Trophoblast cell (in vitro differentiated cells and primary cell): ENCODE measurements around the gene TCEAL1.

Experiments used
- DNase-seq, 2 donors: peaks; one replicate each; pipeline ENCODE4 v3.0.0-alpha.2; 2016
- H2AFZ ChIP-seq: 2 replicates; pipeline ENCODE4 v1.6.1; 2013; ENCODE audit warnings: low read length, moderate library complexity, mild to moderate bottlenecking; ENCODE audit not compliant: insufficient read depth, poor library complexity
- H2AK5ac ChIP-seq: 2 replicates; pipeline ENCODE4 v1.6.1; 2013; ENCODE audit warnings: mild to moderate bottlenecking, low read length
- H2BK120ac ChIP-seq: 2 replicates; pipeline ENCODE4 v1.6.1; 2013; ENCODE audit warnings: low read length, mild to moderate bottlenecking, moderate library complexity; ENCODE audit not compliant: insufficient read depth, poor library complexity
- H2BK12ac ChIP-seq: 2 replicates; pipeline ENCODE4 v1.6.1; 2013; ENCODE audit warnings: mild to moderate bottlenecking, low read length, moderate library complexity
- H2BK5ac ChIP-seq: 2 replicates; pipeline ENCODE4 v1.6.1; 2013; ENCODE audit warnings: low read length, low read depth, moderate library complexity, mild to moderate bottlenecking; ENCODE audit not compliant: poor library complexity
- H3K14ac ChIP-seq: 2 replicates; pipeline ENCODE4 v1.6.1; 2013; ENCODE audit warnings: mild to moderate bottlenecking, low read length
- H3K18ac ChIP-seq: 2 replicates; pipeline ENCODE4 v1.6.1; 2013; ENCODE audit warnings: mild to moderate bottlenecking, low read length
- H3K23ac ChIP-seq: 2 replicates; pipeline ENCODE4 v1.6.1; 2013; ENCODE audit warnings: low read length
- H3K27ac ChIP-seq: 2 replicates; pipeline ENCODE4 v1.5.1; 2013; ENCODE audit warnings: low read depth, mild to moderate bottlenecking, inconsistent platforms, low read length, moderate library complexity
- H3K27me3 ChIP-seq: 2 replicates; pipeline ENCODE4 v1.6.1; 2013; ENCODE audit warnings: inconsistent platforms, mild to moderate bottlenecking, low read length, moderate library complexity; ENCODE audit not compliant: insufficient read depth
- H3K36me3 ChIP-seq, 2 experiments: 1 replicate in 1 of 2; 2 replicates in 1 of 2; pipeline ENCODE4 v1.6.1; 2013; ENCODE audit warnings: low read length in 2 of 2, mild to moderate bottlenecking in 2 of 2, moderate library complexity in 1 of 2; ENCODE audit not compliant: insufficient read depth in 2 of 2, control insufficient read depth in 1 of 2
- H3K4ac ChIP-seq: 2 replicates; pipeline ENCODE4 v1.6.1; 2013; ENCODE audit warnings: low read depth, mild to moderate bottlenecking, low read length, moderate library complexity
- H3K4me1 ChIP-seq, 2 experiments: 1 replicate in 1 of 2; 2 replicates in 1 of 2; pipeline ENCODE4 v1.6.1; 2013; ENCODE audit warnings: low read length in 2 of 2, mild to moderate bottlenecking in 2 of 2, moderate library complexity in 1 of 2; ENCODE audit not compliant: insufficient read depth in 2 of 2, control insufficient read depth in 1 of 2
- H3K4me2 ChIP-seq: 2 replicates; pipeline ENCODE4 v1.6.1; 2013; ENCODE audit warnings: inconsistent platforms, mild to moderate bottlenecking, low read length, moderate library complexity
- H3K4me3 ChIP-seq: 2 replicates; pipeline ENCODE4 v1.5.1; 2013; ENCODE audit warnings: mild to moderate bottlenecking, low read depth, low read length, inconsistent platforms
- H3K79me1 ChIP-seq: one replicate; pipeline ENCODE4 v1.6.1; 2013; ENCODE audit warnings: low read length
- H3K79me2 ChIP-seq: 2 replicates; pipeline ENCODE4 v1.6.1; 2013; ENCODE audit warnings: low read length, mild to moderate bottlenecking; ENCODE audit not compliant: control insufficient read depth, insufficient read depth, poor library complexity
- H3K9ac ChIP-seq: 2 replicates; pipeline ENCODE4 v1.6.1; 2013; ENCODE audit warnings: mild to moderate bottlenecking, low read length
- H3K9me3 ChIP-seq: 2 replicates; pipeline ENCODE4 v1.6.1; 2013; ENCODE audit warnings: low read depth, mild to moderate bottlenecking, control low read depth, inconsistent platforms, low read length; ENCODE audit not compliant: insufficient read depth
- H4K12ac ChIP-seq: 2 replicates; pipeline ENCODE4 v1.6.1; 2013; ENCODE audit warnings: low read depth, mild to moderate bottlenecking, low read length, moderate library complexity
- H4K8ac ChIP-seq: 2 replicates; pipeline ENCODE4 v1.6.1; 2013; ENCODE audit warnings: low read depth, mild to moderate bottlenecking, low read length, moderate library complexity
- H4K91ac ChIP-seq: one replicate; pipeline ENCODE4 v1.6.1; 2013; ENCODE audit warnings: low read depth, mild to moderate bottlenecking, low read length, moderate library complexity
- WGBS: extraction: QIAGEN DNeasy Blood & Tissue Kit; methylation state at CpG from one replicate; pipeline ENCODE4 v1.1.7; 2013; ENCODE audit warnings: missing lambda C conversion rate; ENCODE audit not compliant: insufficient read length, insufficient coverage; ENCODE audit errors: extremely low coverage; 5-methylcytosine and 5-hydroxymethylcytosine counted together

TCEAL1 gene

GRCh38 chrX:103608306-103608963 is 20.3 kb upstream of the TCEAL1 start:
- H3K9me3 ChIP-seq, result no peaks in the 10 kb centered on the region
- no peaks in the 10 kb centered on the region for H3K27me3 ChIP-seq
- H2AFZ ChIP-seq, result no peak overlapping the region
- H3K79me1 ChIP-seq, result peaks cover 4% of the 10 kb centered on the region
- no peak overlapping the region for H2BK5ac ChIP-seq
- peaks cover 1% of the 10 kb centered on the region for H3K79me2 ChIP-seq
- H3K4me3 ChIP-seq, result peak overlapping the region; percentile 82
- no CpG with 5 or more reads among the region's 21 CpGs for WGBS
- H4K8ac ChIP-seq, result peak overlapping the region; percentile 77
- no peak overlapping the region for H4K12ac ChIP-seq
- no peak overlapping the region for H2BK12ac ChIP-seq
- H3K27ac ChIP-seq, result no peak overlapping the region
- H4K91ac ChIP-seq, result peak overlapping the region; percentile 0
- no peak overlapping the region for H2BK120ac ChIP-seq
- peaks cover 0 to 1% of the 10 kb centered on the region in 2 experiments for H3K4me1 ChIP-seq
- no peak overlapping the region for H3K9ac ChIP-seq
- DNase-seq, result no peak
- peak overlapping the region; percentile 81 for H3K4me2 ChIP-seq
- no peak overlapping the region for H3K23ac ChIP-seq
- no peak overlapping the region for H2AK5ac ChIP-seq
- H3K4ac ChIP-seq, result no peak overlapping the region
- no peaks in the 10 kb centered on the region for H3K36me3 ChIP-seq
- H3K18ac ChIP-seq, result peak overlapping the region; percentile 82
- H3K14ac ChIP-seq, result no peak overlapping the region

- Histone ChIP-seq H2AFZ (no peak overlapping the region), H2BK5ac (no peak overlapping the region), H3K18ac (no peak overlapping the region), H3K79me2 (peaks cover 1% of the 10 kb centered on the region), H3K9ac (no peak overlapping the region), H2BK120ac (no peak overlapping the region), H2BK12ac (no peak overlapping the region), H3K79me1 (peaks cover 4% of the 10 kb centered on the region), H3K23ac (no peak overlapping the region), H3K4me1 (peaks cover 0 to 1% of the 10 kb centered on the region in 2 experiments), H3K27ac (no peak overlapping the region), H3K4ac (no peak overlapping the region), H4K8ac (no peak overlapping the region), H3K27me3 (no peaks in the 10 kb centered on the region), H3K4me3 (no peak overlapping the region), H3K9me3 (no peaks in the 10 kb centered on the region), H2AK5ac (no peak overlapping the region), H3K36me3 (no peaks in the 10 kb centered on the region), H4K12ac (no peak overlapping the region), H4K91ac (no peak overlapping the region), H3K14ac (no peak overlapping the region), H3K4me2 (no peak overlapping the region)
- no peak for DNase-seq
- WGBS, result no CpG with 5 or more reads among the region's 1 CpG
These were observed 18.5 kb upstream of the TCEAL1 start for GRCh38 chrX:103610282-103610681.

- Histone ChIP-seq H3K36me3 (no peaks in the 10 kb centered on the region), H3K14ac (no peak overlapping the region), H4K8ac (no peak overlapping the region), H4K91ac (no peak overlapping the region), H3K4me3 (no peak overlapping the region), H3K27ac (no peak overlapping the region), H3K27me3 (no peaks in the 10 kb centered on the region), H3K9ac (no peak overlapping the region), H2BK12ac (no peak overlapping the region), H3K4me2 (no peak overlapping the region), H3K18ac (no peak overlapping the region), H3K79me1 (no peaks in the 10 kb centered on the region), H4K12ac (no peak overlapping the region), H3K4me1 (peaks cover 0 to 1% of the 10 kb centered on the region in 2 experiments), H3K23ac (no peak overlapping the region), H3K79me2 (no peaks in the 10 kb centered on the region), H3K9me3 (no peaks in the 10 kb centered on the region), H2AK5ac (no peak overlapping the region), H3K4ac (no peak overlapping the region), H2BK5ac (no peak overlapping the region), H2AFZ (no peak overlapping the region), H2BK120ac (no peak overlapping the region)
- no peak for DNase-seq
- WGBS, result no CpG with 5 or more reads among the region's 1 CpG
These were observed 15.3 kb upstream of the TCEAL1 start for GRCh38 chrX:103613362-103613890.

- Histone ChIP-seq H3K79me2 (no peaks in the 10 kb centered on the region), H3K14ac (no peak overlapping the region), H3K9ac (no peak overlapping the region), H4K91ac (no peak overlapping the region), H2AFZ (no peak overlapping the region), H3K23ac (no peak overlapping the region), H4K8ac (no peak overlapping the region), H3K27me3 (no peaks in the 10 kb centered on the region), H3K27ac (no peak overlapping the region), H2AK5ac (no peak overlapping the region), H3K36me3 (no peaks in the 10 kb centered on the region), H3K18ac (no peak overlapping the region), H3K9me3 (no peaks in the 10 kb centered on the region), H3K4ac (no peak overlapping the region), H3K4me1 (no peaks in the 10 kb centered on the region), H3K79me1 (no peaks in the 10 kb centered on the region), H3K4me3 (no peak overlapping the region), H2BK5ac (no peak overlapping the region), H3K4me2 (no peak overlapping the region), H4K12ac (no peak overlapping the region), H2BK120ac (no peak overlapping the region), H2BK12ac (no peak overlapping the region)
- DNase-seq, result peak; percentile 48 to 89
- WGBS, result no CpG with 5 or more reads among the region's 1 CpG
These were observed 13.8 kb upstream of the TCEAL1 start for GRCh38 chrX:103614999-103615398.
